ENCODE data around the gene SIGLEC15. TPM values are rescaled to one million over a fixed set of nuclear protein-coding genes. Genes with fewer than 3 reads are reported as not detected.

The SIGLEC15 gene
- total RNA-seq, 1 experiment from 2014 or later = not detected

- in situ Hi-C loops (cut with HindIII; ENCODE audit: low sequenced_read_pairs) = no loop called here
- DNase-seq (ENCODE audit: low spot score) = no peak
Observed at GRCh38 chr18:45864081-45864480, 38.6 kb downstream of the SIGLEC15 start.

- in situ Hi-C loops (cut with HindIII; ENCODE audit: low sequenced_read_pairs) = no loop called here
- no peak for DNase-seq (ENCODE audit: low spot score)
Observed at GRCh38 chr18:45865466-45865865, 40.0 kb downstream of the SIGLEC15 start.

GRCh38 chr18:45870419-45870818 is 44.9 kb downstream of the SIGLEC15 start:
- in situ Hi-C loops (cut with HindIII; ENCODE audit: low sequenced_read_pairs) = no loop called here
- DNase-seq (ENCODE audit: low spot score) = no peak

GRCh38 chr18:45871431-45872084 is 46.1 kb downstream of the SIGLEC15 start:
- in situ Hi-C loops (cut with HindIII; ENCODE audit: low sequenced_read_pairs) = no loop called here
- DNase-seq (ENCODE audit: low spot score) = no peak

GRCh38 chr18:45874491-45875184 is 49.2 kb downstream of the SIGLEC15 start:
- in situ Hi-C loops (cut with HindIII; ENCODE audit: low sequenced_read_pairs) = no loop called here

GRCh38 chr18:45876161-45876560 is 50.7 kb downstream of the SIGLEC15 start:
- no peak for DNase-seq (ENCODE audit: low spot score)
- in situ Hi-C loops (cut with HindIII; ENCODE audit: low sequenced_read_pairs) = no loop called here

More at GRCh38 chr18:45874491-45875184, 49.2 kb downstream of the SIGLEC15 start:
- DNase-seq (ENCODE audit: low spot score) = no peak

- DNase-seq (ENCODE audit: low spot score) = no peak
- in situ Hi-C loops (cut with HindIII; ENCODE audit: low sequenced_read_pairs) = no loop called here
Observed at GRCh38 chr18:45877403-45877802, 51.9 kb downstream of the SIGLEC15 start.

GRCh38 chr18:45879681-45880655 is 54.5 kb downstream of the SIGLEC15 start:
- in situ Hi-C loops (cut with HindIII; ENCODE audit: low sequenced_read_pairs) = no loop called here

GRCh38 chr18:45880876-45881558 is 55.5 kb downstream of the SIGLEC15 start:
- in situ Hi-C loops (cut with HindIII; ENCODE audit: low sequenced_read_pairs) = no loop called here
- DNase-seq (ENCODE audit: low spot score) = no peak

More at GRCh38 chr18:45879681-45880655, 54.5 kb downstream of the SIGLEC15 start:
- peak; percentile 58 for DNase-seq (ENCODE audit: low spot score)

- in situ Hi-C loops (cut with HindIII; ENCODE audit: low sequenced_read_pairs) = no loop called here
- no peak for DNase-seq (ENCODE audit: low spot score)
Observed at GRCh38 chr18:45887585-45887984, 62.1 kb downstream of the SIGLEC15 start.

- in situ Hi-C loops (cut with HindIII; ENCODE audit: low sequenced_read_pairs) = no loop called here
- DNase-seq (ENCODE audit: low spot score) = no peak
Observed at GRCh38 chr18:45889419-45890064, 64.1 kb downstream of the SIGLEC15 start.

- DNase-seq (ENCODE audit: low spot score) = no peak
- in situ Hi-C loops (cut with HindIII; ENCODE audit: low sequenced_read_pairs) = no loop called here
Observed at GRCh38 chr18:45890606-45891005, 65.1 kb downstream of the SIGLEC15 start.

- no peak for DNase-seq (ENCODE audit: low spot score)
- in situ Hi-C loops (cut with HindIII; ENCODE audit: low sequenced_read_pairs) = no loop called here
Observed at GRCh38 chr18:45891806-45892205, 66.3 kb downstream of the SIGLEC15 start.

Other genes starting within 250 kb of the SIGLEC15 start
- gene SLC14A2, start 210.2 kb upstream of the SIGLEC15 start, total RNA-seq (2014; rRNA removed; shearing (Covaris generic)) = not detected in 2 replicates
- not detected in 2 replicates for gene SLC14A1, start 101.5 kb upstream of the SIGLEC15 start, total RNA-seq (2014; rRNA removed; shearing (Covaris generic))
- gene EPG5, start 141.7 kb downstream of the SIGLEC15 start, total RNA-seq (2014; rRNA removed; shearing (Covaris generic)) = 4.6 and 5.8 TPM in 2 replicates
- 18.9 and 19.0 TPM in 2 replicates for gene PSTPIP2, start 246.6 kb downstream of the SIGLEC15 start, total RNA-seq (2014; rRNA removed; shearing (Covaris generic))

Measured in G401 (cell line).